Measurements from ENCODE around the gene GSTM2.
"Not testable (repeated sequence)": the region's sequence is repeated elsewhere in the genome, so short reads cannot be mapped to it uniquely, and the experiment has no call there.

GSTM2 gene

GRCh38 chr1:109678637-109679036 lies 10.8 kb downstream of the GSTM2 start:
- not testable (repeated sequence) for H3K36me3 ChIP-seq (ENCODE audit: control insufficient read depth, insufficient read depth, low read length); H3K27ac ChIP-seq (ENCODE audit: low read depth, low read length); H3K4me1 ChIP-seq (ENCODE audit: control insufficient read depth, insufficient read depth, low read length); H3K9ac ChIP-seq (ENCODE audit: low read length); H3K27me3 ChIP-seq (ENCODE audit: control insufficient read depth, insufficient read depth, low read length); H3K4me3 ChIP-seq (ENCODE audit: low read length)

- H3K27ac ChIP-seq (ENCODE audit: low read depth, low read length), result not testable (repeated sequence)
These were observed 16.9 kb downstream of the GSTM2 start for GRCh38 chr1:109684777-109685176.

GRCh38 chr1:109685399-109685798 lies 17.5 kb downstream of the GSTM2 start:
- H3K4me3 ChIP-seq (ENCODE audit: low read length); H3K27ac ChIP-seq (ENCODE audit: low read depth, low read length); H3K4me1 ChIP-seq (ENCODE audit: control insufficient read depth, insufficient read depth, low read length); H3K36me3 ChIP-seq (ENCODE audit: control insufficient read depth, insufficient read depth, low read length); H3K9ac ChIP-seq (ENCODE audit: low read length); H3K27me3 ChIP-seq (ENCODE audit: control insufficient read depth, insufficient read depth, low read length): not testable (repeated sequence)

More at GRCh38 chr1:109684777-109685176, 16.9 kb downstream of the GSTM2 start:
- not testable (repeated sequence) for H3K27me3 ChIP-seq (ENCODE audit: control insufficient read depth, insufficient read depth, low read length); H3K4me1 ChIP-seq (ENCODE audit: control insufficient read depth, insufficient read depth, low read length); H3K9ac ChIP-seq (ENCODE audit: low read length); H3K36me3 ChIP-seq (ENCODE audit: control insufficient read depth, insufficient read depth, low read length); H3K4me3 ChIP-seq (ENCODE audit: low read length)

GRCh38 chr1:109685890-109686289 lies 18.0 kb downstream of the GSTM2 start:
- H3K36me3 ChIP-seq (ENCODE audit: control insufficient read depth, insufficient read depth, low read length); H3K27me3 ChIP-seq (ENCODE audit: control insufficient read depth, insufficient read depth, low read length); H3K4me1 ChIP-seq (ENCODE audit: control insufficient read depth, insufficient read depth, low read length); H3K9ac ChIP-seq (ENCODE audit: low read length); H3K27ac ChIP-seq (ENCODE audit: low read depth, low read length); H3K4me3 ChIP-seq (ENCODE audit: low read length): not testable (repeated sequence)

- H3K27ac ChIP-seq (ENCODE audit: low read depth, low read length); H3K36me3 ChIP-seq (ENCODE audit: control insufficient read depth, insufficient read depth, low read length); H3K4me1 ChIP-seq (ENCODE audit: control insufficient read depth, insufficient read depth, low read length); H3K4me3 ChIP-seq (ENCODE audit: low read length); H3K27me3 ChIP-seq (ENCODE audit: control insufficient read depth, insufficient read depth, low read length); H3K9ac ChIP-seq (ENCODE audit: low read length): not testable (repeated sequence)
These were observed 19.3 kb downstream of the GSTM2 start for GRCh38 chr1:109687109-109687508.

- no peaks in the 10 kb centered on the region for H3K27me3 ChIP-seq (ENCODE audit: control insufficient read depth, insufficient read depth, low read length)
- no peak within 1 kb of the TSS for H3K27ac ChIP-seq (ENCODE audit: low read depth, low read length)
- H3K4me3 ChIP-seq (ENCODE audit: low read length), result no peak within 1 kb of the TSS
- no peaks in the 10 kb centered on the region for H3K4me1 ChIP-seq (ENCODE audit: control insufficient read depth, insufficient read depth, low read length)
- H3K9ac ChIP-seq (ENCODE audit: low read length), result no peak within 1 kb of the TSS
- H3K36me3 ChIP-seq (ENCODE audit: control insufficient read depth, insufficient read depth, low read length), result no peaks in the 10 kb centered on the region
These were observed 20.0 kb downstream of the GSTM2 start, which contains the start of gene GSTM1 for GRCh38 chr1:109687641-109688499. TSS of gene GSTM1 (plus strand) at chr1:109687817. CDS start at chr1:109687874, 57 bp downstream.

GRCh38 chr1:109689844-109690405 lies 22.1 kb downstream of the GSTM2 start:
- H3K4me1 ChIP-seq (ENCODE audit: control insufficient read depth, insufficient read depth, low read length), result no peaks in the 10 kb centered on the region
- H3K27ac ChIP-seq (ENCODE audit: low read depth, low read length), result no peak overlapping the region
- H3K4me3 ChIP-seq (ENCODE audit: low read length), result no peak overlapping the region
- no peaks in the 10 kb centered on the region for H3K27me3 ChIP-seq (ENCODE audit: control insufficient read depth, insufficient read depth, low read length)
- no peak overlapping the region for H3K9ac ChIP-seq (ENCODE audit: low read length)
- H3K36me3 ChIP-seq (ENCODE audit: control insufficient read depth, insufficient read depth, low read length), result no peaks in the 10 kb centered on the region

- no peaks in the 10 kb centered on the region for H3K27me3 ChIP-seq (ENCODE audit: control insufficient read depth, insufficient read depth, low read length)
- H3K27ac ChIP-seq (ENCODE audit: low read depth, low read length), result no peak overlapping the region
- H3K4me3 ChIP-seq (ENCODE audit: low read length), result no peak overlapping the region
- no peaks in the 10 kb centered on the region for H3K4me1 ChIP-seq (ENCODE audit: control insufficient read depth, insufficient read depth, low read length)
- H3K36me3 ChIP-seq (ENCODE audit: control insufficient read depth, insufficient read depth, low read length), result no peaks in the 10 kb centered on the region
- no peak overlapping the region for H3K9ac ChIP-seq (ENCODE audit: low read length)
These were observed 23.9 kb downstream of the GSTM2 start for GRCh38 chr1:109691759-109692158.

- not testable (repeated sequence) for H3K9ac ChIP-seq (ENCODE audit: low read length); H3K4me1 ChIP-seq (ENCODE audit: control insufficient read depth, insufficient read depth, low read length); H3K27ac ChIP-seq (ENCODE audit: low read depth, low read length); H3K27me3 ChIP-seq (ENCODE audit: control insufficient read depth, insufficient read depth, low read length); H3K4me3 ChIP-seq (ENCODE audit: low read length); H3K36me3 ChIP-seq (ENCODE audit: control insufficient read depth, insufficient read depth, low read length)
These were observed 26.5 kb downstream of the GSTM2 start for GRCh38 chr1:109694400-109694799.

- H3K27me3 ChIP-seq (ENCODE audit: control insufficient read depth, insufficient read depth, low read length); H3K4me1 ChIP-seq (ENCODE audit: control insufficient read depth, insufficient read depth, low read length); H3K27ac ChIP-seq (ENCODE audit: low read depth, low read length); H3K36me3 ChIP-seq (ENCODE audit: control insufficient read depth, insufficient read depth, low read length); H3K9ac ChIP-seq (ENCODE audit: low read length); H3K4me3 ChIP-seq (ENCODE audit: low read length): not testable (repeated sequence)
These were observed 27.3 kb downstream of the GSTM2 start for GRCh38 chr1:109695138-109695537.

- Histone ChIP-seq H3K27me3 (ENCODE audit: control insufficient read depth, insufficient read depth, low read length) (no peaks in the 10 kb centered on the region), H3K9ac (ENCODE audit: low read length) (no peak overlapping the region), H3K36me3 (ENCODE audit: control insufficient read depth, insufficient read depth, low read length) (no peaks in the 10 kb centered on the region), H3K4me1 (ENCODE audit: control insufficient read depth, insufficient read depth, low read length) (no peaks in the 10 kb centered on the region), H3K27ac (ENCODE audit: low read depth, low read length) (no peak overlapping the region), H3K4me3 (ENCODE audit: low read length) (no peak overlapping the region)
These were observed 29.2 kb downstream of the GSTM2 start for GRCh38 chr1:109697066-109697465.

GRCh38 chr1:109697861-109698260 lies 30.0 kb downstream of the GSTM2 start:
- H3K4me3 ChIP-seq (ENCODE audit: low read length); H3K36me3 ChIP-seq (ENCODE audit: control insufficient read depth, insufficient read depth, low read length); H3K27me3 ChIP-seq (ENCODE audit: control insufficient read depth, insufficient read depth, low read length); H3K4me1 ChIP-seq (ENCODE audit: control insufficient read depth, insufficient read depth, low read length); H3K9ac ChIP-seq (ENCODE audit: low read length); H3K27ac ChIP-seq (ENCODE audit: low read depth, low read length): not testable (repeated sequence)

GRCh38 chr1:109702940-109703339 lies 35.1 kb downstream of the GSTM2 start:
- not testable (repeated sequence) for H3K4me1 ChIP-seq (ENCODE audit: control insufficient read depth, insufficient read depth, low read length); H3K4me3 ChIP-seq (ENCODE audit: low read length); H3K27me3 ChIP-seq (ENCODE audit: control insufficient read depth, insufficient read depth, low read length); H3K9ac ChIP-seq (ENCODE audit: low read length); H3K27ac ChIP-seq (ENCODE audit: low read depth, low read length); H3K36me3 ChIP-seq (ENCODE audit: control insufficient read depth, insufficient read depth, low read length)

Measured in rectal smooth muscle tissue (tissue), 1 donor.